Stimulated activated naive CD8-positive, alpha-beta T cell treated with anti-CD3 and anti-CD28 coated beads, Interleukin-15, Interleukin-2, amounts not matched to agents 100 U/mL and 50 U/mL, for 24 hours (primary cell): ENCODE data around the gene A4GALT.
A peak's percentile ranks its signal among the peaks of the same experiment; 100 is the strongest.

Source experiments
- ATAC-seq: fragments of 150-1000 bp; cut with Tn5 transposase; one replicate; pipeline ENCODE4 v1.10.0; 2021
- DNase-seq: peaks from one replicate; pipeline ENCODE4 v3.0.0; 2021

A4GALT gene

DNA sequence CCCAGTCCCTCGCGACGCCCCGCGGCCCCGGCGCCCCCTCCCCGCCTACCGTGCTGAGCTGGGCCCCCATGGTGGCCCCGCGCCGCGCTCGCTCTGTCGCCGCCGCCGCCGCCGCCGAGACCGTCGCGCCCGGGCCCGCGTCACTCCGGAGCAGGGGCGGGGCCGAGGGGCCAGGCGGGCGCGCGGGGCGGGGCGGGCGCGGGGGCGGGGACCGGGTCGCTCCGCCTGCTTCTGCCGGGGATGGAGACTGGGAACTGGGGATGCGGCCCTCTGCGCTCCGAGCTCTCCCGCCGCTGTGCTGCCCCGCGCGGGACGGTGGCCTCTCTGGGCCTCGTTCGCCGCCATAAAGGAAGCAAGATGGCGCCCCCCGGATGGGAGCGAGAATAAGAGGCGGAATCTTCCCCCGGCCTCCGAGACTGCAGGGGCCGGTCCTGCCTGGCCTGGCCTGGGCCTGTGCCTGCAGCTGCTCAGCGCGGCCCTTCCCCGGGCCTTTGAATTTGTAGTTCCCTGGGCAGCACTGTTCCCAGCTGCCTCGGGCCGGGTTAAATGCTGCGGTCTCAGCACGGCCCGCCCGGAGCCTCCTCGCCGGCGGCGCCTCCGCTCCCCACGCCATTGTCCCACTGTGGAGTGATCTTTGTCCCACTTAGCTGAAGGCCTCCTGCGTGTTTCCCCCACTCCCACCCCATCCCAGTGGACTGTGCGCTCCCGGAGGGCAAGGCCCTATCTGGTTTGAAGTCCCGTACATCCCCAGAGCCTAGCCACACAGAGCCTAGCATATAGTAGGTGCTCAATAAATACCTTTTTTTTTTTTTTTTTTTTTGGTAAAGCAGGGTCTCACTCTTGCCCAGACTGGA is 71.2 kb downstream of the A4GALT start, which contains the start of gene CYB5R3:
CYB5R3 (minus strand) TSS at position 147 of the 854 bp plus-strand sequence; CDS start at position 70, 77 bp downstream.
- DNase-seq (peak; percentile 89), ATAC-seq (peak; percentile 82)

DNA sequence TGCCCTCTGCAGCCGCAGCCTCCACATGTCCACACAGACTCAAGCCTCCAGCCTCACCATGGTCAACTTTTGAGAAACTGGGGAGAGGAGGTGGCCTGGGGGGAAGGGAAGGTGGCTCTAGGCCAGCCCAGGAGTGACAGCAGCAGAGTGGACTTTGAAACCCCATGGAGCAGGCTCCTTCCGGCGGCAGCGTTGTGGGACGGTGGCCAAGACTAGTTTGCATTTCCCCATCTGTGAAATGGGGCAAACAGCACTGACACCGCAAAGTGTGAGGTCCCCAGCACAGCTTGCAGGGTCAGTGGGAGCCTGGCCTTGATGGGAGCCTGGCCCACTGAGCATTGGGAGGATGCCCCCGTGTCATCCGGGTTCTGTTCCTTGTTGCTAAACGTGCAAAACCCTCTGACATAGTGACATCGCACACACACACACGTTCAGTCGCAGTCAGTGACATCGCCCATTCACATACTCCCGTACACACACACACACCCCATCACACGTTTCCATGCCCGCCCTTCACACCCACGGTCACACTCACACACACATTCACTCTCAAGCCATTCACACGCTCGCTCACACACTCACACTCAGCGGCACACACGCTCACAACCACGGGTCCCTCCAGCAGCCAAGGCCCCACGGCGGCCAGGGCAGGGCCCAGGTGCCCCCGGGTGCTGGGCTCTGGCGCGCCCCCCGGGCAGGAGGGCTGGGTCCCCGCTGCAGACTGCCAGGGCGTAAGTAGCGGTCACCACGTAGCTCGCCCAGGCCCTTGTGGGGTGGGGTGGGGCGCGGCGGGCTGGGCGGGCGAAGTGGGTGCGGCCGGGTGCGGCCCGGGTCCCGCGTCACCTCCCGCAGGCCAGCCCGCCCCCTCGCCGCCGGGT is 72.1 kb downstream of the A4GALT start:
- peak; percentile 34 for DNase-seq
- peak; percentile 67 for ATAC-seq

DNA sequence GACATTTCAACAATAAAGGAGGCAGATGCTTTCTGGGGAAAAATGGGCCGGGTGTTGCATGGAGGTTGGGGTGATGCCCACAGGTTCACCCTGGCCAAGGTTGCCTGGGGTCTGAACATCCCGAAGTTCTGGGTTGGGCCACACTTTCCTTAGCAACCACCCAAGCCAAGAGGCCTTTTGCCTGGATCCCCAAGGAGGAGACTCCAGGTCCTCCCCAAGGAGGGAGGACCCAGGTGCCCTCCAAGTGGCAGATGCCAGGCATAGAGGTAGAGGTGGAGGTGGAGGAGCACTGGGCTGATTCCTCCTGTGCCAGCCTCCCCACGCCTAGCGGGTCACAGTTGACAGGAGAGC is 72.7 kb downstream of the A4GALT start:
- DNase-seq = no peak
- ATAC-seq = no peak

DNA sequence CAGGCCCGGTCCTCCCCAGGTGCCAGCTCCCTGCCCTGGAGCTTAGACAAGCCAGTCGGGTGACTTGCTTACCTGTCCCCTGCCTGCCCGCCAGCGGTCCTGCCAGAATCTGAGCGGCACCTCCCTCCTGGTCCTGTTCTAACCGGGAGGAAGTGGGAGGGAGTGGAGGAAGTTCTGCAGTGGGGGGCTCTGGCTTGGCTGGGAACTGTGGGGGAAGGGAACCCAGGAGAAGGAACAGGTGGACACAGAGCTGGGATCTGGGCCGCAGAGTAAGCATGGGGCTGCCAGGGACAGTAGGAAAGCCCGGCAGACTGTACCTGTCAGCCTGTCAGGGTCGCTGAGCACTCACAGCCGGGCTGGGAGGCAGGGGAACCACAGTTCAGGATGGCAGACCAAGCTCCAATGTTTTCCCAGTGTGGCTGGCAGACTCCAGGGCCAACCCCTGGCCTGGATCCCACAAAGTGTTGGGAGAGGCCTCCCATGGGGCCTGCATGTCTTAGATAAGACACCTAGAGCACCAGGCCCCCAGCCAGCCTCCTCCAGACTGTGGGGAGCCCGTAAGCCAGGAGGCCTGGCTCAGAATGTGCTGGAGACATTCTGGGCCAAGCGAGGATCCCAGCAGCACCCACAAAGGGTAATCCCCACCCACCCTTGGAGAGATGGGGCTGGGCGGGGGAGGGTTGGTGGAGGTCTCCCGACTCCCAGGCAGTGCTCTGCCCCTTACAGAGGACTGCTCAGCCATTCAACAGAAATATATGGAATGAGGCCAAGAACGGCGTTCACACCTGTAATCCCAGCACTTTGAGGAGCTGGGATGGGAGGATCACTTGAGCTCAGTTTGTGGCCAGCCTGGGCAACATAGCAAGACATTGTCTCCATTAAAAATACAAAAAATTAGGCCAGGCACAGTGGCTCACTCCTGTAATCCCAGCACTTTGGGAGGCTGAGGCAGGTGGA is 73.8 kb downstream of the A4GALT start:
- DNase-seq (no peak), ATAC-seq (no peak)

DNA sequence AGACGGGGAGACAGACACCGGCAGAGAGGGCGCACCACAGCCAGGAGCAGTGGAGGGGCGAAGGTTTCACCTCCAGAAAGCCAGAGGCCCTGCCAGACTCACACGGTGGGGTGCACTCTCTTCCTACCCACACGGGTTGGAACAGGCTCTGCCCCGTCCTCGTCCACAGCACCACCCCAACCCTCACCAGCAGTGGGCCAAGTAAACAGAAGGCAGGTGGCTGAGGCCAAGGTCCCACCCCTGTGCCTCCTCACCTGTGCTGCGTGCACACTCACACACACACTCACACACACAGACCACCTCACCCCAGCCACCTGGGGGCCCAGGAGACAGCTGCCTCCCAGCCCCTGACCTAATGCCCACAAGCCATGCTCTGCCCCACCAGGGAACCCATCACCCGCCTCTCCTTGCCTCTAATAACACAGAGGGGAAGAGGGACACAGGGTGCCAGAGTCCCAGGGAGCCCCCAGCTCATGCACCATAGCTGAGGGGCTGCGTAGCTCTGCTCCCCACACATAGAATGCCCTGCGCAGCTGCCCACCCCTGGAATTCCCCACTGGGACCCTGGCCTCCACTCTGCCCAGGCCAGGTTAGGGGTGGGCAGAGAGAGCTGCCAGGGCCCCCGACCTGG is 74.6 kb downstream of the A4GALT start:
- DNase-seq (no peak), ATAC-seq (no peak)

DNA sequence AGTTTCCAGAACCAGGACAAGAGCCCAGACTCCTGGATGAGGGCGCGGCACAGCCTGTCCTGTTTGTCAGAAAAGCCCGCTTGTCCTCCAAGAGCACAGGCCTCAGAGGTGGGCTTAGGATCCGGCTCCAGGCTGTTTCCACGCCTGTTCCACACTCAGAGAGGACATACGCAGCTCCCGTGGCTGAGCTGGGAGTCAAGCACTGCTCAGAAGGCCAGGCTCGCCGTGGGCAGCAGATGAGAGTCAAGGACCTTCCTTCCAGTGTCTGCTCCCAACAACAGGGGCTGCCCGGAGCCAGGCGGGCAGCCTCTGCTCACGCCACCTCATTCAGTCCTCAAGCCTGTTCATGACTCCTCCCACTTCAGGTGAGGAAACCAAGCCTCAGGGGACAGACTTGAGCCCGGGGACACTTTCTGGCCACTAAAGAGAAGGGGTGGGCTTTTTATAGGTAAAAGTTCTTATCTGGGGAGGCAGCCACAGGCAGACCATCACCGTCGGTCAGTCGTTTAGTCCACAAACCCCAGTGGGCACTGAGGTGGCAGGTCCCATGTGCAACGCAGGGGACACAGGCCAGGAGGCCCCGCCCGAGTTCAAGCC is 75.2 kb downstream of the A4GALT start:
- ATAC-seq = no peak

DNA sequence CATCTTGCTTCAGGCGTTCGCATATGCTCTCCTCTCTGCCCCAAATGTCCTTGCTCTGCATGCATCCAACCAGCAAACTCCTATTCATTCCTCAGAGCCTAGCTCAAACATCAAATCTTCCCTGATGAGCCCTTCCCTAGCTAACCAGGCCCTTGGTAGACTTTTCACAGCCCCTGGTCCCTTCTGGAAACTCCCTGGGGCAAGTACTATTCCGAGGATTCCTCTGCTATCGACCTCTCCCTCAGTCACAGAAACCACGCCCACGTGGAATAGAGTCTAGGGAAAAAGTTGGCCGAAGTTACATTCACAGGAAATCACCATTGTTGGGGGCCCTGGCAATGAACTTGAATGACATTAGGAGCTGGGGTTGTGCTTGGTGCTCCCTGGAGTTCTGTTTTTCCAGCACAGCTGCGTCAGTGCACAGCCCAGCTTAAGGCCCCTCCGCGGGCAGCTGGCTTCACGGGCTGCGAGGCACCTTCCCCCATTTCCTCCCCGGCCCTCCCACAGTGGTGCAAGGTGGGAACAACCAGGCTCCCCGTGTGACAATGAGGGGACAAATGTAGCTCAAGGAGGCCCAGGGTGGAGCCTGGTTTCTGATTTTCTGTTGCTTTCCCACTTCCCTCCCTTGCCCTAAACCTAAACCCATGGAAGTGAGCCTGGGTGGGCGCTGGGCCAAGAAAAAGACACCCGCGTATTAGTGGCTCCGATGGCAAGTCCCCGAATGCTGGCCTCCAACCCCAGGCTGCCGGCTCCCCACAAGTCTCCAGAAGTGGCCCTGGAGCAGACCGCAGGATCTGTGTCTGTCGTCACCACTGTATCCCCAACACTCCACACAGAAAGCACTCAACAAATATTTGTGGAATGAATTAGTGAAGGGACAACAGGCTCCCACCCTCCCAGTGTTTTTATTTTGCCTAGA is 76.0 kb downstream of the A4GALT start:
- no peak for DNase-seq
- ATAC-seq = no peak

More for the DNA sequence above, 75.2 kb downstream of the A4GALT start:
- no peak for DNase-seq

DNA sequence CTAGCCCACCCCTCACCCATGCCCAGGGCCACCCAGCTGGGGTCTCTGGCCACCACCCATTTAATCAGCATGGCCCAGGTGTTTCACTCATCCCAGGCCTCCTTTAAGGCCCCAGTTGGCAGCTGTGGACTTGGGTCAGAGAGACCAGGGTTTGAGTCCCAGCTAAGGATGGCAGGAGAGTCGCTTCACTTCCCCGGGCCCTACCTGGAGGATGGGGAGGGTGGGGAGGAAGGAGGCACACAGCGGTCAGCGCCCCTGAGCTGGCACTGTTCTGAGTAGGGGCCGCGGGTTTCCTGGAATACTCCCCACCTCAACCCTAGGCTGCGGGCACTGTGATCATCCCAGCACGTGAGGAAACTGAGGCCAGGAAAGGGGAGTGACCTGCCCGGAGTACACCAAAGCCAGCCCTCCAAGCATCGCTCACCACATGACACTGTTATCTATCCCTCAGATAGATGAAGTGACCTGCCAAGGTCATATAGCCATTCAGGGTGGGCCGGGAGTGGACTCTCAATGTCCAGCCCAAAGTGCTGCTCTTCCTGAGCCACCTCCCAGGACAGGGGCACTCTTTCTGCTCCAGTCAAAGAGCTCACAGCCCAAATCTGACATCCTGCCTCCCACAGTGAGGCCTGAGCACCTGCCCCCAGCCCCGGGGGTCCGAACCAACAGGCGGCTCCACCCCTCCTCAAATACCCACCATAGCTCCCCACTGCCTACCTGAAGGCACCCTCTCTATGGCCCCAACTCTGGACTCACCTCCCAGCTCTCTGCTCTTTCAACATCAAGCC is 76.8 kb downstream of the A4GALT start:
- DNase-seq (no peak), ATAC-seq (no peak)

DNA sequence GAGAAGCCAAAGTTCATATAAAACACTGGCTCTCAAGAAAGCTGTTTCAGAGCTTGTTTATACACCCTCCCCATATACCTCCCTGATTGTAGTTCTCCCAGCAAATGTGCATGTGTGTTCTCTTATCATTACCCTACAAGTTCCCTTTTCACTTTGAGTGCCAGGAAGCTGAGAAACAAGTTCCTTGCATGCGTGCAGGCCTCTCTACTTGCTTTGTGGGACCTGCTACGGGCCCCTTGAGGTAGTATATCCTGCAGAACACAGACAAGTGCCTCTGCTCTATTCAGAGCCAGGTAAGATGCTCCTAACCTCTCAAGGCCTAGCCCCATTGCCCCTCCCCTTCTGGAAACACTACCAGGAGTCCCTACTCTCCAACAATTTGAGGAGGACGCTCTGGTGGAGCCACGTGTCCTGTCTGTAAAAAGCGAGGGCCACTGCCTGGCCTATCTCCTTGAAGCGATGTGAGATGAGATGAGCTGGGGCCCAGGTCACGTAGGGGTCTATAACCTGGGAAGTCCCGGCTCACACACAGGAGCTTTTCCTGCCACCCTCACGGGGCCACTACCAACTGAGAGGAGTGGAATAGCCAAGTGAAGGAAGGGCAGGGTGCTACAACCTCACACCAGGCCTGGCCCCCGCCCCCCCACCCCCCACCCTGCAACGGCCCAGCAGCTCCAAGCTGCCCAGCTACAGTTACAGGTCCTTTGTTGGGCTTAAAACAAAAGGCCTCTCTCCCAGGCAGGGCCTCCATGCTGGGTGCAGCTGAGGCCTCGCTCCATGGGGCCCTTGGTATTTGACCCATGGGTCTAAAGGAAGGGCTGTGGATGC is 77.7 kb downstream of the A4GALT start:
- no peak for ATAC-seq

More for the DNA sequence above, 77.7 kb downstream of the A4GALT start:
- DNase-seq = no peak
